IMR-90 (cell line): ENCODE data around the gene ITIH6. TPM values are rescaled to one million over a fixed set of nuclear protein-coding genes. Genes with fewer than 3 reads are reported as not detected.

ENCODE experiments used
- ATAC-seq: fragments of 200-7000 bp; cut with Tn5 transposase; 2 replicates; pipeline ENCODE4 v1.9.1; 2020; ENCODE audit warnings: low read depth, mild to moderate bottlenecking, moderate library complexity
- BruUV-seq: library from RNA; stranded (reverse); fragments of 400-500 nt; replicated peaks from 2 replicates; lab custom pipeline; 2021; lab: Mats Ljungman, UMichigan
- CTCF ChIA-PET: fragments of 300-600 bp; formaldehyde crosslinking; extraction: SDS; loops from one replicate; lab custom pipeline; 2021; ENCODE audit warnings: antibody characterized with exemption; lab: Yijun Ruan, JAX
- POLR2A ChIA-PET: fragments of 300-600 bp; sonication (Branson Sonifier 250); formaldehyde crosslinking; loops from one replicate; lab custom pipeline; 2022; ENCODE audit warnings: antibody characterized with exemption; ENCODE audit not compliant: unreplicated experiment; lab: Charles Lee
- DNase-seq: peaks from one replicate; pipeline ENCODE4 v3.0.0; 2013
- H2AFZ ChIP-seq: replicated peaks from 2 replicates; pipeline ENCODE3; 2013; ENCODE audit warnings: low read length, mild to moderate bottlenecking; ENCODE audit not compliant: poor library complexity
- H2AK5ac ChIP-seq: 2 replicates; pipeline ENCODE4 v1.6.1; 2013; ENCODE audit warnings: low read depth, low read length, inconsistent platforms
- H2AK9ac ChIP-seq: replicated peaks from 2 replicates; pipeline ENCODE3; 2013; ENCODE audit warnings: mild to moderate bottlenecking, low read depth, low read length, moderate library complexity; ENCODE audit not compliant: poor library complexity
- H2BK120ac ChIP-seq: 2 replicates; pipeline ENCODE4 v1.6.1; 2013; ENCODE audit warnings: low read depth, low read length, inconsistent platforms
- H2BK15ac ChIP-seq: 3 replicates; pipeline ENCODE4 v1.6.1; 2013; ENCODE audit warnings: low read depth, low read length, inconsistent platforms
- H2BK20ac ChIP-seq: 2 replicates; pipeline ENCODE4 v1.6.1; 2013; ENCODE audit warnings: low read depth, mild to moderate bottlenecking, inconsistent platforms, low read length, moderate library complexity
- H2BK5ac ChIP-seq: 2 replicates; pipeline ENCODE4 v1.6.1; 2013; ENCODE audit warnings: mild to moderate bottlenecking, low read depth, low read length, inconsistent platforms; ENCODE audit not compliant: poor library complexity, severe bottlenecking
- H3K14ac ChIP-seq: replicated peaks from 2 replicates; pipeline ENCODE4 v1.6.1; 2013; ENCODE audit warnings: low read depth, low read length, inconsistent platforms
- H3K18ac ChIP-seq: 2 replicates; pipeline ENCODE4 v1.6.1; 2013; ENCODE audit warnings: low read depth, low read length, control low read depth
- H3K23ac ChIP-seq: 2 replicates; pipeline ENCODE4 v1.6.1; 2013; ENCODE audit warnings: low read depth, low read length, inconsistent platforms
- H3K27ac ChIP-seq: 2 replicates; pipeline ENCODE4 v1.5.1; 2013; ENCODE audit warnings: mild to moderate bottlenecking, control low read depth, low read length; ENCODE audit not compliant: insufficient read depth
- H3K27me3 ChIP-seq: 2 replicates; pipeline ENCODE4 v1.6.1; 2013; ENCODE audit warnings: low read length; ENCODE audit not compliant: control insufficient read depth, insufficient read depth
- H3K36me3 ChIP-seq: 2 replicates; pipeline ENCODE4 v1.6.1; 2013; ENCODE audit warnings: low read length, mixed read lengths; ENCODE audit not compliant: control insufficient read depth, insufficient read depth
- H3K4ac ChIP-seq: 2 replicates; pipeline ENCODE4 v1.6.1; 2013; ENCODE audit warnings: low read depth, low read length, inconsistent platforms
- H3K4me1 ChIP-seq: 2 replicates; pipeline ENCODE4 v1.6.1; 2013; ENCODE audit warnings: low read length, mixed read lengths; ENCODE audit not compliant: control insufficient read depth, insufficient read depth
- H3K4me2 ChIP-seq: 2 replicates; pipeline ENCODE4 v1.6.1; 2013; ENCODE audit warnings: low read depth, mild to moderate bottlenecking, control low read depth, low read length, moderate library complexity
- H3K4me3 ChIP-seq: 2 replicates; pipeline ENCODE4 v1.5.1; 2013; ENCODE audit warnings: low read depth, mild to moderate bottlenecking, control low read depth, low read length, moderate library complexity; ENCODE audit not compliant: insufficient read depth
- H3K56ac ChIP-seq: 2 replicates; pipeline ENCODE4 v1.6.1; 2013; ENCODE audit warnings: low read length, inconsistent platforms; ENCODE audit not compliant: insufficient read depth; ENCODE audit errors: extremely low read depth
- H3K79me1 ChIP-seq, 2 experiments: 2 replicates each; pipeline ENCODE4 v1.6.1; 2013; ENCODE audit warnings: low read length in 2 of 2, inconsistent platforms in 1 of 2, low read depth in 1 of 2
- H3K9ac ChIP-seq: 2 replicates; pipeline ENCODE4 v1.6.1; 2013; ENCODE audit warnings: low read depth, low read length, control low read depth
- H3K9me1 ChIP-seq: 2 replicates; pipeline ENCODE4 v1.6.1; 2013; ENCODE audit warnings: low read length, inconsistent platforms; ENCODE audit not compliant: insufficient read depth
- H3K9me3 ChIP-seq: 2 replicates; pipeline ENCODE4 v1.6.1; 2013; ENCODE audit warnings: low read length; ENCODE audit not compliant: control insufficient read depth, insufficient read depth
- H4K20me1 ChIP-seq: 2 replicates; pipeline ENCODE4 v1.6.1; 2013; ENCODE audit warnings: low read length, inconsistent platforms; ENCODE audit not compliant: insufficient read depth
- H4K5ac ChIP-seq: 2 replicates; pipeline ENCODE4 v1.6.1; 2013; ENCODE audit warnings: mild to moderate bottlenecking, low read depth, low read length, control low read depth
- H4K8ac ChIP-seq, 2 experiments: 2 replicates each; pipeline ENCODE4 v1.6.1; 2013; ENCODE audit warnings: low read depth in 2 of 2, low read length in 2 of 2, control low read depth in 1 of 2, inconsistent platforms in 1 of 2
- H4K91ac ChIP-seq: 2 replicates; pipeline ENCODE4 v1.6.1; 2013; ENCODE audit warnings: low read depth, low read length, inconsistent platforms; ENCODE audit not compliant: insufficient read depth
- ELK1 ChIP-seq: fragments of 150-350 bp; IDR thresholded peaks from 2 replicates; pipeline ENCODE4 v1.6.1; 2016; ENCODE audit warnings: low read depth, mild to moderate bottlenecking, low read length, moderate library complexity, borderline replicate concordance
- NFE2L2 ChIP-seq: fragments of 150-350 bp; IDR thresholded peaks from 2 replicates; pipeline ENCODE4 v1.6.1; 2016; ENCODE audit warnings: low read depth, mild to moderate bottlenecking, low read length
- POLR2A ChIP-seq: IDR thresholded peaks from 2 replicates; pipeline ENCODE4 v1.6.1; 2012; ENCODE audit warnings: mild to moderate bottlenecking, low read depth, low read length
- dilution Hi-C: fragments of 300-500 bp; cut with HindIII; formaldehyde crosslinking; loops from one replicate; pipeline ENCODE4 v1.14.3; 2018; ENCODE audit warnings: low sequenced_read_pairs; ENCODE audit not compliant: unreplicated experiment
- in situ Hi-C: fragments of 300-500 bp; cut with MboI; formaldehyde crosslinking; loops from 3 replicates; pipeline ENCODE4 v1.14.3; 2019; ENCODE audit warnings: low sequenced_read_pairs, inconsistent platforms, mixed read lengths
- intact Hi-C: fragments of 100-400 bp; cut with micrococcal nuclease; formaldehyde crosslinking; loops from 2 replicates; pipeline ENCODE4 v1.10.0; 2022
- polyA plus RNA-seq, 3 experiments: library from polyadenylated mRNA; depleted of rRNA; stranded (reverse); fragments of >200 nt; gene quantifications; 2 replicates each; pipeline ENCODE4 v1.2.3, GENCODE V29; 2012; ENCODE audit warnings: low replicate concordance in 1 of 3
- total RNA-seq: library from RNA; depleted of rRNA; stranded (reverse); fragments of >200 nt; gene quantifications from 2 replicates; pipeline ENCODE4 v1.2.3, GENCODE V29; 2012

ITIH6 gene
- total and polyA plus RNA-seq, 2 of the 4 experiments (the other 2 are of a cell fraction): not detected

- Histone ChIP-seq H3K36me3 (no peaks in the 10 kb centered on the region), H3K14ac (no peak overlapping the region), H2AFZ (no peak overlapping the region), H2AK5ac (no peak overlapping the region), H3K9me1 (no peaks in the 10 kb centered on the region), H2BK5ac (no peak overlapping the region), H4K20me1 (no peaks in the 10 kb centered on the region), H4K91ac (no peak overlapping the region), H3K4me1 (no peaks in the 10 kb centered on the region), H2AK9ac (no peak overlapping the region), H2BK120ac (no peak overlapping the region), H3K4ac (no peak overlapping the region), H3K4me3 (no peak overlapping the region), H4K8ac (no peak overlapping the region), H3K9me3 (no peaks in the 10 kb centered on the region), H3K9ac (no peak overlapping the region), H3K23ac (no peak overlapping the region), H3K4me2 (no peak overlapping the region), H3K79me1 (no peaks in the 10 kb centered on the region), H3K56ac (no peak overlapping the region), H2BK20ac (no peak overlapping the region), H2BK15ac (no peak overlapping the region), H3K18ac (no peak overlapping the region), H4K5ac (no peak overlapping the region), H3K27me3 (peaks cover 2% of the 10 kb centered on the region), H3K27ac (no peak overlapping the region)
- in situ Hi-C loops: no loop called here
- TF ChIP-seq NFE2L2 (no peak), POLR2A (no peak), ELK1 (no peak)
- BruUV-seq: no TSS peak
- ATAC-seq: no peak
- DNase-seq: no peak
- intact Hi-C loops: no loop called here
- dilution Hi-C loops: no loop called here
- ChIA-PET CTCF (no interaction called here), POLR2A (no interaction called here)
Observed at GRCh38 chrX:54754854-54755253, 43.2 kb downstream of the ITIH6 start.
